ENCODE measurements around the gene ADPRH.

The ADPRH gene

DNA sequence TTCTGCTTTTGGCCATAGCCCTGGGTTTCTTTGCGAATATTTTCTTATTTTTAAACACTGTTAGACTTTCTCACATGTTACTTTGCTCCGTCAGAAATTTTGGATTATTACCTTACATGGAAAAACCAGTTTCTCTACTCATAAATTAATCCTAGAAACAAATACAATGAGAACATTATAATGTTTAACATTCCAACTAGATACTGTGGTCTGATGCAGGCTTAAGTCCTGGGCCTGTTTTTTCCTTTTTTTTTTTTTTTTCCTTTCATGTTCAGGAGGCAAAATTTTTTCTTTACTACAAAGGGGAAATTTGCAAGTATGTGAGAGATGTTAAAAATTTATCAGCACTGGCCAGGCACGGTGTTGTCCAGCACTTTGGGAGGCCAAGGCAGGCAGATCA, 52.2 kb downstream of the ADPRH start:
- no peak for DNase-seq

DNA sequence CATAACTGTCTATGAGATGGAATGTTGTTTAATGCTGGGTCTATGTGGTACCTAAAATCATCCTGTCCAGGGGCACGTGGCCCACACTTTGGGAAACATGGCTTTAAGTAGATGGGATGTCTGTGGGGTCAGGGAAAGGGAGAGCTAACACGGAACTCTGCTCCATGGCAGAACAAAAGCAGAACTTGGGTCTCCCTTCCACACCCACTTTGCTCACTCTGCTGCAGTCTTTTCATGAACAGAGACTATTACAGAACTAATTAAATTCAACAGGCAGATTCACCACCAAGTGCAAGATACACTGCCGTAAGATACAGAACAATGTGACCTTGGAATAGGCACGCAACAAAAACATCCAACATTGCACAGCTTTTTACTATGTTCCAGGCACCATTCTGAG, 52.9 kb downstream of the ADPRH start:
- no peak for DNase-seq

DNA sequence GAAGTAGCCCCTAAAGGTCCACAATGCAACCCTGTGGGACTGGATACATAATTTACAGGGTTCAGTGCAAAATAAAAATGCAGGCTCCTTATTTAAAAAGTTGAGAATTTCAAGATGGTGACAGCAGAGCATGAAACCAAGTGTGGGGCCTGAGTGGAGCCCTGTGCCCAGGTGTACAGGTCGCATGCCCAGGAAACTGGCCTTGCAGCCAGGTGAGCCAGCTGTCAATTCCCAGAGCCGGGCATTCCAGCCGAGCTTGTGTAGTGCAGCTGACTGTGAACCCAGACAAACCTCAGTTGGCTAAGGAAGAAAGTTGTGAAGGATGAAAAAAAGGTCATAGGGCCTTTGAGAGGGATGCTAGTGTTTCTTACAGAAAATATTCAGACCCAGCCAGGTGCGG, 53.5 kb downstream of the ADPRH start:
- DNase-seq = no peak

DNA sequence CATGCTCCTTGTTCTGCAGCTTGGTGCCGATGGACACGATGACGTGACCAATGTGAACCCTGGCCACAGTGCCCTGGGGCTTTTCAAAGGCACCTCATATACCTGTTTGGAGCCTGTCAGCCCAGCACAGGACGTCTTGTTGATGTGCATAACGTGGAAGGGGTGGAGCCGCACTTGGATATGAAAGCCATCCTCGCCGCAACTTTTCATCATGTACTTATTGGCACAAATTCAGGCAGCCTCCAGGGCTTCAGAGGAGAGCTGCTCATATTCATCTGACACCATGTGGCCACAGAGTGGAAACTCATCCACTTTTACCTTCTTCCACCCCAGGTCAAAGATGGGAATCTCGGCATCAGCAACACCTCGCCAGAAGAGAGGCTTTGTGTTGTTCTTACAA, 56.4 kb downstream of the ADPRH start:
- no peak for DNase-seq

DNA sequence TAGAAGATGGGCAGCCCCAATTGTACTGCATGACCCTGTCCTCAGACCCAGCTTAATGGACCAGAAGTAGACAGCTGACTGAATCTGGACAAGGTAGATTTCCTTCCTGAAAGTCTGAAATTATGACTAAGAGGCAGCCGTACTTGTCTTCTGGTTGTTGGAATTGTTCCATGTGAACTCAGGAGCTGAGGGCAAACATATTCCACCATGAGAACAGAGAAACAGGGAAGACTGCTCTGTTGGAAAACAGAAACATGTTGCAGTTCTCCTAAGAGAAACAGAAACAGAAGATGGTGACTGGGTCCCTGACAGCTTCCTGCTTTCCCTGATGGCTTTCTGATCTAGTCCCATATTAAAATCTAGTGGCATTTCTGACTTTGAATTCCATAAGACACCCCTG, 57.0 kb downstream of the ADPRH start:
- no peak for DNase-seq

DNA sequence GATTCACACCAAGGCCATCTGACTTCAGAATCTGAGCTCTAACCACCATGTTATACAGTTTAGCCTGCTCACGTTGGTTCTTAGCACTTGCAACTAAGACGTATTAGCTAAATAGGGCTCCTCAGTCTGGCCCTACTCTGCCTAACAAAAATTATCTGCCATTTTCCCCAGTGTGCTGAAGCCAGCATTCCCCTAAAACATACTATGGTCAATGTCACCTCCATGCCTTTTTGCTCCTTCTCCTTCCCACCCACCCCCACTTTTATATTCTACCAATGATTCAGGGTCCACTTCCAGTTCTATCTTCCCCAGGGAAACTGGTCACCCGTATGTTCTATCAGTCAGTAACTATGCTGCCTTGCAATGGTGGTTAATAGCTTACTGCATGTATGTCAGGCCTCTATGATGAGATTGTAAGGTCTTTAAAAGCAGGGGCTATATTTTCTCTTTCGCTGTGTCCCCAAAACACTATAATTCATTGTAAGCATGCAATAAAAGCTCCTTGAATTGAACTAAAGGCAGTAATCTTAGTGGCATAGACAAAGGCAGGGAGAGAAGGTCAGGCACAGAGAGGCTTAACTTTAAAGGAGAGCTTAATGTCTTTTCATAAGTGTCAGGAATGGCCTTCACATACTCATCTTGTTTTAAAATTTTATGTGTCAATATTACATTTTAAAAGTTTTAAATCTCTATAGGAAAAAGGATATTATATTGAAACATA, 57.8 kb downstream of the ADPRH start:
- no peak for DNase-seq

DNA sequence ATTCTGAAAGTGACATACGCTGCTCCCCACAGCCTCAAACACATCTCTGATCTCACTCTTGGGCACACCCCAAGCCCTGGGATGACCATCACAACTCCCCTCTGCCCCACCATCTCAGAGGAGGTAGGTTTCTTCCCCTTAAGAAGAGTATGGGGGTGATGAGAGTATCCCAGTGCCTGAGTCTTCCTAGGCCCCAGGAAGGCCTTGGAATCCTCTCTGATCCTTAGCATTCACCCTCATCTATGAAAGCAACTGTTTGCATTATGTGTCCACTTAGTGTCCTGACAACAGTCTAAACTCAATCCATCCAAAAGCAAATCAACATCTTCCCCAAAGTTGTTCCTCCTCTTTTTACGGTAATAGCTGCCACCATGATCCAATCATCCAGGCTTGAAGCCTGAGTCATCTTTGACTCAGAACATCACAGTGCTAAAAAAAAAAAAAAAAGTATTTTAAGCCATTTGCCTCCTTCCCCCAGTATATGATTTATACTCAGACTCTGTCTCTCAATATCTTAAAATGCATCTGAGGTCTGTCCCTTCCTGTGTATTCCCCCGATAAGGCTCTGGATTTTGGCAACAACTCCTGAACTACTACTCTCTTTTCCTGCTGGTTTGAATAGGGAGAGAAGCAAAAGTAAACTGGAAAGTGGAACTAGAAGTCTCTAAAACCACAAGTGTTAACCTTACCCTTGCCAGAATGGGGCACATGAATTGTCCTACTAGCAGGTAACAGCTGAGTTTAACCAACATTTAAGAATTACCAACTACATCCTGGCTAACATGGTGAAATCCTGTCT, 58.6 kb downstream of the ADPRH start:
- DNase-seq = no peak

All from stimulated activated CD4-positive, alpha-beta T cell treated with anti-CD3 and anti-CD28 coated beads, Interleukin-4, amount 100 ng/mL, for 24 hours (primary cell).